Pericardium fibroblast (primary cell): ENCODE measurements around the gene TUBA4B. TPM values are rescaled to one million over a fixed set of nuclear protein-coding genes. Genes with fewer than 3 reads are reported as not detected.

Experiments used
- total RNA-seq: library from RNA; depleted of rRNA; stranded (reverse); fragments of >200 nt; gene quantifications from 2 replicates; pipeline ENCODE4 v1.2.3, GENCODE V29; 2015

The TUBA4B gene
- total RNA-seq = not detected in 2 replicates

GRCh38 chr2:219252900-219253752 lies at the start of gene TUBA4B:
Gene TUBA4B, plus strand, starts transcription at chr2:219253243. Its CDS starts 165 bp downstream, at chr2:219253408.

GRCh38 chr2:219206328-219207133 lies 46.5 kb upstream of the TUBA4B start, which contains the start of gene ZFAND2B:
Gene ZFAND2B, plus strand, starts transcription at chr2:219206782. Its CDS starts 206 bp downstream, at chr2:219206988.

GRCh38 chr2:219218732-219219701 lies 34.0 kb upstream of the TUBA4B start, which contains the start of gene ABCB6:
Gene ABCB6, minus strand, starts transcription at chr2:219218958. Its CDS starts 285 bp downstream, at chr2:219218673.

GRCh38 chr2:219229305-219230058 lies 23.6 kb upstream of the TUBA4B start, which contains the start of the genes ANKZF1 and ATG9A:
Gene ANKZF1, plus strand, starts transcription at chr2:219229806. Its CDS starts 452 bp downstream, at chr2:219230258.
Gene ATG9A, minus strand, starts transcription at chr2:219229636. Its CDS starts 1,612 bp downstream, at chr2:219228024.

GRCh38 chr2:219245148-219245898 lies 7.7 kb upstream of the TUBA4B start, which contains the start of the genes GLB1L and STK16:
Gene GLB1L, minus strand, starts transcription at chr2:219245444. Its CDS starts 1,871 bp downstream, at chr2:219243573.
Gene STK16, plus strand, starts transcription at chr2:219245479. Its CDS starts 521 bp downstream, at chr2:219246000.

GRCh38 chr2:219253753-219254589 lies 928 bp downstream of the TUBA4B start, which contains the start of gene TUBA4A:
Gene TUBA4A, minus strand, starts transcription at chr2:219253918. Its CDS starts 60 bp downstream, at chr2:219253858.

GRCh38 chr2:219279151-219279915 lies 26.3 kb downstream of the TUBA4B start, which contains the start of gene DNAJB2:
Gene DNAJB2, plus strand, starts transcription at chr2:219279366. Its CDS starts 468 bp downstream, at chr2:219279834.

GRCh38 chr2:219309278-219309677 lies 56.2 kb downstream of the TUBA4B start, which contains the start of gene PTPRN:
Gene PTPRN, minus strand, starts transcription at chr2:219309401. Its CDS starts 69 bp downstream, at chr2:219309332.

Other genes starting within 250 kb of the TUBA4B start
- not detected in 2 replicates for gene CFAP65, start 211.7 kb upstream of the TUBA4B start, total RNA-seq
- gene IHH, start 192.3 kb upstream of the TUBA4B start, total RNA-seq = 0.12 TPM in 1 of 2 replicates, not detected in the other
- 20.0 and 24.2 TPM in 2 replicates for gene NHEJ1, start 92.4 kb upstream of the TUBA4B start, total RNA-seq
- gene SLC23A3, start 83.2 kb upstream of the TUBA4B start, total RNA-seq = 0.09 and 0.12 TPM in 2 replicates
- 20.2 and 24.2 TPM in 2 replicates for gene CNPPD1, start 76.3 kb upstream of the TUBA4B start, total RNA-seq
- gene RETREG2, start 75.0 kb upstream of the TUBA4B start, total RNA-seq = 40.9 and 47.1 TPM in 2 replicates
- gene ZFAND2B, start 46.5 kb upstream of the TUBA4B start, total RNA-seq = 26.0 and 28.9 TPM in 2 replicates
- 22.0 and 33.0 TPM in 2 replicates for gene ABCB6, start 34.3 kb upstream of the TUBA4B start, total RNA-seq
- gene ATG9A, start 23.6 kb upstream of the TUBA4B start, total RNA-seq = 50.3 and 60.6 TPM in 2 replicates
- gene ANKZF1, start 23.4 kb upstream of the TUBA4B start, total RNA-seq = 32.1 and 33.6 TPM in 2 replicates
- 13.0 and 24.3 TPM in 2 replicates for gene GLB1L, start 7.8 kb upstream of the TUBA4B start, total RNA-seq
- 12.2 and 13.4 TPM in 2 replicates for gene STK16, start 7.8 kb upstream of the TUBA4B start, total RNA-seq
- 2.0 and 6.0 TPM in 2 replicates for gene TUBA4A, start 675 bp downstream of the TUBA4B start, total RNA-seq
- gene DNAJB2, start 26.1 kb downstream of the TUBA4B start, total RNA-seq = 31.4 and 35.7 TPM in 2 replicates
- 4.6 and 6.0 TPM in 2 replicates for gene PTPRN, start 56.2 kb downstream of the TUBA4B start, total RNA-seq
- gene RESP18, start 79.5 kb downstream of the TUBA4B start, total RNA-seq = not detected in 2 replicates
- gene DNPEP, start 134.7 kb downstream of the TUBA4B start, total RNA-seq = 58.1 and 63.8 TPM in 2 replicates
- gene DES, start 165.1 kb downstream of the TUBA4B start, total RNA-seq = 98.0 and 165 TPM in 2 replicates
- gene SPEG, start 181.6 kb downstream of the TUBA4B start, total RNA-seq = 22.5 and 32.4 TPM in 2 replicates
- gene GMPPA, start 245.6 kb downstream of the TUBA4B start, total RNA-seq = 34.4 and 70.1 TPM in 2 replicates